Suprapubic skin (tissue), 4 donors: ENCODE data around the gene TMEM163. TPM values are rescaled to one million over a fixed set of nuclear protein-coding genes. Genes with fewer than 3 reads are reported as not detected.

Experiments used
- DNase-seq, 2 donors: peaks; one replicate each; pipeline ENCODE4 v3.0.0-alpha.2; 2019; ENCODE audit warnings: low spot score in 2 of 2
- H3K27ac ChIP-seq: fragments of 200-600 bp; sonication (generic); one replicate; pipeline ENCODE4 v1.5.1; 2019
- H3K27me3 ChIP-seq: fragments of 200-600 bp; sonication (generic); one replicate; pipeline ENCODE4 v1.5.1; 2019
- H3K36me3 ChIP-seq: fragments of 200-600 bp; sonication (generic); one replicate; pipeline ENCODE4 v1.5.1; 2019
- H3K4me1 ChIP-seq: fragments of 200-600 bp; sonication (generic); one replicate; pipeline ENCODE4 v1.5.1; 2019
- H3K4me3 ChIP-seq: fragments of 200-600 bp; sonication (generic); one replicate; pipeline ENCODE4 v1.5.1; 2019; ENCODE audit warnings: mild to moderate bottlenecking
- H3K9me3 ChIP-seq: fragments of 200-600 bp; sonication (generic); one replicate; pipeline ENCODE4 v1.5.1; 2019
- EP300 ChIP-seq: sonication (generic); formaldehyde crosslinking; IDR thresholded peaks from one replicate; pipeline ENCODE4 v1.6.1; 2017; ENCODE audit warnings: antibody characterized with exemption
- POLR2A ChIP-seq, 2 donors: fragments of 450-650 bp; IDR thresholded peaks; one replicate each; pipeline ENCODE4 v1.6.1; 2017; ENCODE audit warnings: antibody characterized with exemption in 2 of 2, mild to moderate bottlenecking in 2 of 2, moderate library complexity in 2 of 2
- POLR2AphosphoS5 ChIP-seq, 3 donors: sonication (generic); formaldehyde crosslinking; IDR thresholded peaks; one replicate each; pipeline ENCODE4 v1.6.1; 2017; ENCODE audit warnings: antibody characterized with exemption in 3 of 3
- whole genome bisulfite sequencing: methylation state at CpG from one replicate; pipeline ENCODE4 v1.1.5; 2018; 5-methylcytosine and 5-hydroxymethylcytosine counted together
- total RNA-seq, 4 donors: library from RNA; depleted of rRNA; stranded (reverse); fragments of >200 nt; gene quantifications; one replicate each; pipeline ENCODE4 v1.1.0, GENCODE V29; 2016
- TF ChIP-seq, protein P1 (sequence below), 2 donors: fragments of 200-600 bp in 1 of 2; fragments of 450-650 bp in 1 of 2; sonication (generic) in 1 of 2; IDR thresholded peaks; one replicate each; pipeline ENCODE4 v1.5.1; 2016 to 2019; ENCODE audit warnings: antibody characterized with exemption in 2 of 2, mild to moderate bottlenecking in 1 of 2, moderate library complexity in 1 of 2

Gene TMEM163
- total RNA-seq, 4 donors from 2014 or later, result 0.23 to 0.72 TPM; not detected in 2

DNA sequence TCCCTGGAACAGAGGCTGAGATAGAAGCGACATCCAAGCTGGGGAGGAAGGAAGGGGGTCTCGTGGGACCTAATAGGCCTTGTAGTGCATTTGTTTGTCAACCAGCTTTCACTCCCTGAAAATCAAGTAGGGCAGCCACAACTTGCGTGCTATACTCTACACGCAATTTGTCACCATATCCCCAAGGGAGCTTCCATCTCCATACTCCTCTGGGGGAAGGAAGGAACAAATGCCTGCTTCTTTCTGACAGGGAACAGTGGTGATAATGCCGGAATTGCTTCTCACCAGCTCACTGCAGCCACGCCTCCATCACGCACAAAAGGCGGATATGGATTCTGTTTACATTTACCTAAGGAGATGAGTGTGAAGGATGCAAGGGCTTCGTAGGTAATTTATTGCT is 213.4 kb downstream of the TMEM163 start:
- H3K4me1 ChIP-seq, result no peaks in the 10 kb centered on the region
- H3K27me3 ChIP-seq, result no peaks in the 10 kb centered on the region
- 78% methylated on average over 9 of the region's 9 CpGs for WGBS
- no peak overlapping the region for H3K4me3 ChIP-seq
- DNase-seq, result peak in 1 of 2 donors; percentile 7
- no peaks in the 10 kb centered on the region for H3K36me3 ChIP-seq
- no peak overlapping the region for H3K27ac ChIP-seq
- no peaks in the 10 kb centered on the region for H3K9me3 ChIP-seq
- no peak for TF ChIP-seq POLR2A (IDR thresholded peaks at IDR 0.05)
- TF ChIP-seq, protein P1, sequence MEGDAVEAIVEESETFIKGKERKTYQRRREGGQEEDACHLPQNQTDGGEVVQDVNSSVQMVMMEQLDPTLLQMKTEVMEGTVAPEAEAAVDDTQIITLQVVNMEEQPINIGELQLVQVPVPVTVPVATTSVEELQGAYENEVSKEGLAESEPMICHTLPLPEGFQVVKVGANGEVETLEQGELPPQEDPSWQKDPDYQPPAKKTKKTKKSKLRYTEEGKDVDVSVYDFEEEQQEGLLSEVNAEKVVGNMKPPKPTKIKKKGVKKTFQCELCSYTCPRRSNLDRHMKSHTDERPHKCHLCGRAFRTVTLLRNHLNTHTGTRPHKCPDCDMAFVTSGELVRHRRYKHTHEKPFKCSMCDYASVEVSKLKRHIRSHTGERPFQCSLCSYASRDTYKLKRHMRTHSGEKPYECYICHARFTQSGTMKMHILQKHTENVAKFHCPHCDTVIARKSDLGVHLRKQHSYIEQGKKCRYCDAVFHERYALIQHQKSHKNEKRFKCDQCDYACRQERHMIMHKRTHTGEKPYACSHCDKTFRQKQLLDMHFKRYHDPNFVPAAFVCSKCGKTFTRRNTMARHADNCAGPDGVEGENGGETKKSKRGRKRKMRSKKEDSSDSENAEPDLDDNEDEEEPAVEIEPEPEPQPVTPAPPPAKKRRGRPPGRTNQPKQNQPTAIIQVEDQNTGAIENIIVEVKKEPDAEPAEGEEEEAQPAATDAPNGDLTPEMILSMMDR (IDR thresholded peaks at IDR 0.05), result no peak
- TF ChIP-seq POLR2AphosphoS5 (IDR thresholded peaks at IDR 0.05), result no peak
- no peak for TF ChIP-seq EP300

DNA sequence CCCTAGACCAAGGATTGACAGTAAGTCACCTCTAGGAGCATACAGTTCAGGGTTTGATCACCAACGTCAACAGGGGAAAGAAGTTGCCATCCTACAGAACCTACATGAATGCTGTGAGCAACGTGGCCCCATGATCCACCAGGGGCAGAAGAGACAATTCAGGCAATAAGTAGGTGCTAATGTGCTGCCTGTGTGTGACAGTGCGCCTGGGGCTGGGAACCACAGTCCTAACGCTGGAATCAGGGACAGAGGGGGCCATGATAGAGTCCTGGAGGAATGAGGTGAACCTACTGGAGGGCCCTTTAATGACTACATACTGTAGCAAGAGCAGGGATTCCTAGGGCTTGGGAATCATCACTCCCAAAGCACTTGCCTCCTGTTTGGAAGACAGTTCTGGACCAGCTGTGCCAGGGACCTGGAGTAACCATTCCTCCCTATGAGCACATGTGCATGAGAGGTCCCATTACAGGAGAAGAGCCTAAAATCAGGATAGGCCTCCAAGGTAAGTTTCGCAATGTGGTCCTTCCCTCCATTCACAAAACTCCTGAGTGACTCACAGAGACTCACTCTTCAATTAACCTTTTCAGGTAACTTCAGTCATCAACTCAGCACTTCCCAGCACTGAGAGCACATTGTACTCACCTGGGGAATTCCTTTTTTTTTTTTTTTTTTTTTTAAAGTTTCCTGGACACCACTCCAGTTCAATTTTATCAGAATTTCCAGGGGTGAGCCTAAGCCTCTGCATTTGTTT is 214.0 kb downstream of the TMEM163 start:
- Histone ChIP-seq H3K4me1 (no peaks in the 10 kb centered on the region), H3K4me3 (no peak overlapping the region), H3K36me3 (no peaks in the 10 kb centered on the region), H3K27ac (no peak overlapping the region), H3K9me3 (no peaks in the 10 kb centered on the region), H3K27me3 (no peaks in the 10 kb centered on the region)
- peak in 1 of 2 donors; percentile 34 for DNase-seq
- WGBS, result 83% methylated on average over 5 of the region's 5 CpGs
- TF ChIP-seq POLR2A (IDR thresholded peaks at IDR 0.05), result no peak
- TF ChIP-seq, protein P1 (IDR thresholded peaks at IDR 0.05), result no peak
- TF ChIP-seq EP300, result no peak
- no peak for TF ChIP-seq POLR2AphosphoS5 (IDR thresholded peaks at IDR 0.05)

DNA sequence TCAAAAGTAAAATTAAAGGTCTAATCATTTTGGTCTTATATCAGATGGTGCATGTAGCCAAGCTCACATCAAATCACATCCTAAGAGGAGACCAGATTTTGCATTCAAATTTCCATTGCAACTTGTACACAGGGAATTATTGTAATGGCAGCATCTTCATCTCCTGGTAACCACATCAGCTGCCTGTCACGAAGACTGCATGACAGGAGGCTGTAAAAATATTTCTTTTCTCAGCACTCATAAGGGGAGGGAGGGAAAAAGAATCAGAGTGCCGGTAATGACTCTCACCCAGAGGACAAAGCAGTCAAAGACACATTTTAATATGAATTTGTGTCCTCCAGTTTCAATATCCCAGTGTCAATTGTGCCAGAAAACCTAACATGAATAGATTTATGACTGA is 216.7 kb downstream of the TMEM163 start:
- H3K27me3 ChIP-seq, result no peaks in the 10 kb centered on the region
- TF ChIP-seq EP300, result no peak
- TF ChIP-seq, protein P1 (IDR thresholded peaks at IDR 0.05), result no peak
- no peak for TF ChIP-seq POLR2A (IDR thresholded peaks at IDR 0.05)
- TF ChIP-seq POLR2AphosphoS5 (IDR thresholded peaks at IDR 0.05), result no peak
- H3K9me3 ChIP-seq, result no peaks in the 10 kb centered on the region
- no peaks in the 10 kb centered on the region for H3K4me1 ChIP-seq
- 40% methylated on average over 2 of the region's 2 CpGs for WGBS
- no peaks in the 10 kb centered on the region for H3K36me3 ChIP-seq
- no peak overlapping the region for H3K27ac ChIP-seq
- no peak overlapping the region for H3K4me3 ChIP-seq
- DNase-seq, result no peak

DNA sequence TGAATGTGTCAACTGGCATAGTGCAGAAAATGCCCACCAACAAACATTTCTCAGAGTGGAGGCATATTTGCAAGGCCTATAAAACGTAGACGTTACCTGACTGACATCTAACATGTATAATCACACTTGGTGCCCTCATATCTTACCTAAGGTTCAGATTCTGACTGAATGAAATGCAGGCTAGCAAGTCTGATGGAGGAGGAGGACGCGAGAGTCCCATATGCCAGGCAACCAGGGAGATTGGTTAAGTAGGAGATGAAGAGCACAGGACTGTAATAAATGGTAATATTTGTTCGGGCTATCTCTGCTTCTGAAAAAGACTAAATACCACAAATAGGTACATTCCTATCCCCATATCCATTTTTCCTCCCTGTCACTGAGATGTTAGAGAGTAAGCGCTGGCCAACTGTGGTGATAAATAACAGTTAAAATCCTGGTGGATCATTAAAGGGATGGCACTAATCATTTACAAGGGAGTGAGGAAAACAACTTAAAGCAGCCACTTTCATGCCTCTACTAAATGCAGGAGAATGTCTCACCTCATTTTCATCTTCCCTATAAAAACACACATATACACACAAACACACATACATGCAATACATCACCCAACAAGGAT is 217.2 kb downstream of the TMEM163 start:
- Histone ChIP-seq H3K9me3 (no peaks in the 10 kb centered on the region), H3K27ac (no peak overlapping the region), H3K36me3 (no peaks in the 10 kb centered on the region), H3K27me3 (no peaks in the 10 kb centered on the region), H3K4me3 (no peak overlapping the region), H3K4me1 (no peaks in the 10 kb centered on the region)
- WGBS, result 89% methylated on average over 6 of the region's 6 CpGs
- no peak for DNase-seq
- TF ChIP-seq POLR2A (IDR thresholded peaks at IDR 0.05) (no peak), POLR2AphosphoS5 (IDR thresholded peaks at IDR 0.05) (no peak), EP300 (no peak)
- TF ChIP-seq, protein P1 (IDR thresholded peaks at IDR 0.05), result no peak

DNA sequence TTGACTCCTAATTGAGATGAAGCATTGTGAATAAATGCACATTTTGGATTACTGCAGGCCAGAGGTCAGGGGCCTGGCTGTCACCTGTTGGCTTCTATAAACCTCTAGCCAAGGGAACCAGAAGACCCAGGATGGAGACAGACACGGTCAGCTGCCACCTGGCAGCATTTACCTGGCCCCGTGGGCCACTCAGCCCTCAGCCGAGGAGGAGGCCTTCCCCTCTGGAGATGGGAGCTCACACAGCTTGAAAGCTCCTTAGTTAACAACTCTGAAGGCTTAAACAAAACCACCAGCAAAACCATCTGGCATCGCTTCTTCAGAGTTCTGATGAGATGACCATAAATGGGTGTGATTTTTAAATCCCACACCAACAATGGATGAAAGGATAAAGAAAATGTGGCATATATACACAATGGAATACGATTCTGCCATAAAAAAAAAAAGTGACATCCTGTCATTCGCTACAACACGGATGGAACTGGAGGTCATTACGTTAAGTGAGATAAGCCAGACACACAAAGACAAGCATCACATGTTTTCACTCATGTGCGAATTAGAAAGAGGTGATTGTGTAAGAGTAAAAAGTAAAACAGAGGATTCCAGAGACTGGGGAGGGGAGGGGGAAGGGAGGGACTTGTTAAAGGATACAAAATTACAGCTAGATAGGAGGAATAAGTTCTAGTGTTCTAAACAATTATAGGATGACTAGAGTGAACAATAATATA is 218.4 kb downstream of the TMEM163 start:
- no peak for DNase-seq
- TF ChIP-seq POLR2A (IDR thresholded peaks at IDR 0.05) (no peak), EP300 (no peak), POLR2AphosphoS5 (IDR thresholded peaks at IDR 0.05) (no peak)
- TF ChIP-seq, protein P1 (IDR thresholded peaks at IDR 0.05), result no peak
- no peaks in the 10 kb centered on the region for H3K36me3 ChIP-seq
- H3K9me3 ChIP-seq, result no peaks in the 10 kb centered on the region
- H3K27me3 ChIP-seq, result no peaks in the 10 kb centered on the region
- no peaks in the 10 kb centered on the region for H3K4me1 ChIP-seq
- no peak overlapping the region for H3K27ac ChIP-seq
- 62% methylated on average over 9 of the region's 9 CpGs for WGBS
- no peak overlapping the region for H3K4me3 ChIP-seq
